OCI-LY3 (cell line): ENCODE measurements around the gene POLR3GL.
A peak's percentile ranks its signal among the peaks of the same experiment; 100 is the strongest.

Experiments
- H2AFZ ChIP-seq: fragments of 200-600, 300-600 bp; shearing (Covaris generic); 2 replicates; pipeline ENCODE4 v1.6.0; 2014; ENCODE audit warnings: antibody characterized with exemption, low read depth, low read length
- H3K27ac ChIP-seq: fragments of 200-600, 300-600 bp; sonication (generic); 2 replicates; pipeline ENCODE4 v1.5.1; 2014; ENCODE audit warnings: mild to moderate bottlenecking, low read length, moderate library complexity, mixed read lengths
- H3K27me3 ChIP-seq: fragments of 200-600, 300-600 bp; sonication (generic); 2 replicates; pipeline ENCODE4 v1.6.1; 2014; ENCODE audit warnings: low read depth, low read length, mixed read lengths
- H3K36me3 ChIP-seq: fragments of 200-600, 300-600 bp; sonication (generic); replicated peaks from 2 replicates; pipeline ENCODE3; 2014; ENCODE audit warnings: low read depth, low read length, mixed read lengths
- H3K4me1 ChIP-seq: fragments of 300-600, 200-600 bp; sonication (generic); 2 replicates; pipeline ENCODE4 v1.6.1; 2014; ENCODE audit warnings: low read length, mixed read lengths
- H3K4me2 ChIP-seq: fragments of 200-600, 300-600 bp; sonication (generic); 2 replicates; pipeline ENCODE4 v1.6.1; 2014; ENCODE audit warnings: low read length, mixed read lengths
- H3K4me3 ChIP-seq: fragments of 300-600, 200-600 bp; sonication (generic); 2 replicates; pipeline ENCODE4 v1.5.1; 2014; ENCODE audit warnings: antibody characterized with exemption, mild to moderate bottlenecking, low read length, moderate library complexity
- H3K79me2 ChIP-seq: fragments of 300-600, 200-600 bp; shearing (Covaris generic); 2 replicates; pipeline ENCODE4 v1.6.1; 2014; ENCODE audit warnings: mild to moderate bottlenecking, low read length, mixed read lengths
- H3K9ac ChIP-seq: fragments of 300-600, 200-600 bp; shearing (Covaris generic); 2 replicates; pipeline ENCODE4 v1.6.0; 2014; ENCODE audit warnings: mild to moderate bottlenecking, low read length, moderate library complexity
- H3K9me3 ChIP-seq: fragments of 200-600, 300-600 bp; shearing (Covaris generic); 2 replicates; pipeline ENCODE4 v1.6.1; 2014; ENCODE audit warnings: low read length, mixed read lengths; ENCODE audit not compliant: insufficient read depth
- H4K20me1 ChIP-seq: fragments of 200-600, 300-600 bp; sonication (generic); 2 replicates; pipeline ENCODE4 v1.6.1; 2016; ENCODE audit warnings: low read length, mixed read lengths; ENCODE audit not compliant: insufficient read depth
- CTCF ChIP-seq: fragments of 200-600, 300-600 bp; sonication (generic); IDR thresholded peaks from 2 replicates; pipeline ENCODE4 v1.5.1; 2014; ENCODE audit warnings: antibody characterized with exemption, low read length, low read depth
- EZH2phosphoT487 ChIP-seq: fragments of 200-600 bp; shearing (Covaris generic); IDR thresholded peaks from 2 replicates; pipeline ENCODE4 v1.6.1; 2018; ENCODE audit warnings: antibody characterized with exemption, mixed run types, low read depth

The POLR3GL gene

GRCh38 chr1:145978854-145979745 lies 14.6 kb downstream of the POLR3GL start:
- no peaks in the 10 kb centered on the region for H3K9me3 ChIP-seq
- no peaks in the 10 kb centered on the region for H3K79me2 ChIP-seq
- no peaks in the 10 kb centered on the region for H4K20me1 ChIP-seq
- TF ChIP-seq CTCF = peak; percentile 55
- TF ChIP-seq EZH2phosphoT487 = no peak
- no peaks in the 10 kb centered on the region for H3K27me3 ChIP-seq
- no peak overlapping the region; the same call in 1 of the 2 replicates for H2AFZ ChIP-seq
- H3K9ac ChIP-seq = peak overlapping the region; percentile 73
- peak overlapping the region; percentile 92 for H3K27ac ChIP-seq
- peak overlapping the region; percentile 59 for H3K4me3 ChIP-seq
- peak overlapping the region; percentile 85 for H3K4me2 ChIP-seq
- peaks cover 51% of the 10 kb centered on the region for H3K4me1 ChIP-seq
- H3K36me3 ChIP-seq = no peaks in the 10 kb centered on the region

- Histone ChIP-seq H4K20me1 (no peaks in the 10 kb centered on the region), H2AFZ (no peak overlapping the region; the same call in 1 of the 2 replicates), H3K9ac (peak overlapping the region; percentile 70)
Observed at GRCh38 chr1:145979746-145980456, 15.4 kb downstream of the POLR3GL start.

GRCh38 chr1:145980457-145980994 lies 16.0 kb downstream of the POLR3GL start:
- Histone ChIP-seq H3K4me3 (no peak overlapping the region), H3K27ac (peak overlapping the region; percentile 92), H3K9me3 (no peaks in the 10 kb centered on the region), H3K4me1 (peaks cover 64% of the 10 kb centered on the region), H3K79me2 (no peaks in the 10 kb centered on the region), H3K4me2 (peak overlapping the region; percentile 85), H4K20me1 (no peaks in the 10 kb centered on the region), H3K36me3 (no peaks in the 10 kb centered on the region), H2AFZ (no peak overlapping the region), H3K27me3 (no peaks in the 10 kb centered on the region), H3K9ac (peak overlapping the region; percentile 70; the same call in 1 of the 2 replicates)
- TF ChIP-seq EZH2phosphoT487 = no peak
- no peak for TF ChIP-seq CTCF

More at GRCh38 chr1:145979746-145980456, 15.4 kb downstream of the POLR3GL start:
- H3K4me2 ChIP-seq = peak overlapping the region; percentile 85
- H3K79me2 ChIP-seq = no peaks in the 10 kb centered on the region
- no peaks in the 10 kb centered on the region for H3K27me3 ChIP-seq
- TF ChIP-seq CTCF = no peak
- no peak for TF ChIP-seq EZH2phosphoT487
- H3K4me1 ChIP-seq = peaks cover 58% of the 10 kb centered on the region
- H3K4me3 ChIP-seq = peak overlapping the region; percentile 53
- peak overlapping the region; percentile 92 for H3K27ac ChIP-seq
- H3K9me3 ChIP-seq = no peaks in the 10 kb centered on the region
- H3K36me3 ChIP-seq = no peaks in the 10 kb centered on the region
